Fibroblast of lung (primary cell): ENCODE measurements around the gene CUEDC1. TPM values are rescaled to one million over a fixed set of nuclear protein-coding genes. Genes with fewer than 3 reads are reported as not detected.

ENCODE experiments used
- DNase-seq, 2 donors: peaks; one replicate each; pipeline versions ENCODE4 v3.0.0 to v3.0.0-alpha.2; 2010; ENCODE audit warnings: low read depth in 2 of 2
- H2AFZ ChIP-seq: 2 replicates; pipeline ENCODE4 v1.5.1; 2012; ENCODE audit warnings: low read length, control low read depth, inconsistent platforms
- H3K27ac ChIP-seq: 2 replicates; pipeline ENCODE4 v1.5.1; 2011; ENCODE audit warnings: low read length, control low read depth; ENCODE audit not compliant: insufficient read depth
- H3K27me3 ChIP-seq: 2 replicates; pipeline ENCODE4 v1.5.1; 2011; ENCODE audit warnings: mild to moderate bottlenecking, low read length; ENCODE audit not compliant: control insufficient read depth, insufficient read depth
- H3K36me3 ChIP-seq: 2 replicates; pipeline ENCODE4 v1.5.1; 2011; ENCODE audit warnings: low read length; ENCODE audit not compliant: control insufficient read depth, insufficient read depth
- H3K4me1 ChIP-seq: 2 replicates; pipeline ENCODE4 v1.5.1; 2011; ENCODE audit warnings: low read length; ENCODE audit not compliant: control insufficient read depth, insufficient read depth; ENCODE audit errors: extremely low read depth
- H3K4me2 ChIP-seq: 2 replicates; pipeline ENCODE4 v1.5.1; 2011; ENCODE audit warnings: low read length, control low read depth; ENCODE audit not compliant: insufficient read depth; ENCODE audit errors: extremely low read depth
- H3K4me3 ChIP-seq, 4 experiments: fragments of 200-600 bp in 1 of 4; sonication (generic) in 1 of 4; replicated peaks in 1 of 4; 2 replicates each; pipeline ENCODE4 v1.5.1; 2011 to 2016; ENCODE audit warnings: low read length in 4 of 4, low read depth in 3 of 4, mild to moderate bottlenecking in 3 of 4, control low read depth in 2 of 4, inconsistent platforms in 1 of 4, mixed read lengths in 1 of 4; ENCODE audit not compliant: insufficient read depth in 1 of 4; ENCODE audit errors: control extremely low read depth in 1 of 4
- H3K79me2 ChIP-seq: 2 replicates; pipeline ENCODE4 v1.5.1; 2012; ENCODE audit warnings: mild to moderate bottlenecking, low read length, inconsistent platforms; ENCODE audit not compliant: control insufficient read depth, insufficient read depth
- H3K9ac ChIP-seq: 2 replicates; pipeline ENCODE4 v1.5.1; 2011; ENCODE audit warnings: mild to moderate bottlenecking, low read length, control low read depth; ENCODE audit not compliant: insufficient read depth
- H3K9me3 ChIP-seq: 2 replicates; pipeline ENCODE4 v1.5.1; 2012; ENCODE audit warnings: low read depth, low read length; ENCODE audit not compliant: control insufficient read depth, insufficient read depth
- H4K20me1 ChIP-seq: 2 replicates; pipeline ENCODE4 v1.5.1; 2011; ENCODE audit warnings: low read length; ENCODE audit not compliant: control insufficient read depth, insufficient read depth; ENCODE audit errors: extremely low read depth
- CTCF ChIP-seq, 2 donors: IDR thresholded peaks in 1 of 2; conservative IDR thresholded peaks in 1 of 2; 1 replicate in 1 of 2; 2 replicates in 1 of 2; pipeline ENCODE4 v1.5.1; 2011 to 2012; ENCODE audit warnings: low read length in 2 of 2, control low read depth in 1 of 2, inconsistent platforms in 1 of 2, low read depth in 1 of 2, mild to moderate bottlenecking in 1 of 2
- EZH2 ChIP-seq: IDR thresholded peaks from 2 replicates; pipeline ENCODE4 v1.5.1; 2012; ENCODE audit warnings: low read length, control low read depth, mild to moderate bottlenecking; ENCODE audit errors: missing control alignments
- polyA plus RNA-seq, 2 donors: library from polyadenylated mRNA; depleted of rRNA in 1 of 2; stranded (reverse) in 1 of 2; unstranded in 1 of 2; fragments of >200 nt; gene quantifications; 2 replicates each; pipeline ENCODE4 v1.2.1, GENCODE V29; 2011 to 2012; ENCODE audit warnings: missing spikeins in 1 of 2
- total RNA-seq: library from RNA; depleted of rRNA; stranded (reverse); fragments of >200 nt; gene quantifications from 2 replicates; pipeline ENCODE4 v1.2.1, GENCODE V29; 2014

The CUEDC1 gene
- total and polyA plus RNA-seq, 2 donors (not counting 1 experiment from before 2014, with no cell fraction given) = 11.9 to 34.9 TPM

- Histone ChIP-seq H3K9ac (no peak overlapping the region), H3K9me3 (no peaks in the 10 kb centered on the region), H3K4me2 (no peak overlapping the region), H3K27ac (peak overlapping the region; percentile 53), H4K20me1 (no peaks in the 10 kb centered on the region), H3K36me3 (no peaks in the 10 kb centered on the region), H2AFZ (no peak overlapping the region), H3K79me2 (peaks cover 17% of the 10 kb centered on the region), H3K27me3 (no peaks in the 10 kb centered on the region), H3K4me1 (peaks cover 34% of the 10 kb centered on the region), H3K4me3 (no peak overlapping the region)
- no peak for DNase-seq
- TF ChIP-seq EZH2 (no peak), CTCF (conservative IDR thresholded peaks at IDR 0.05 in 1 of 2, IDR thresholded peaks at IDR 0.05 in 1 of 2; ENCODE audit: low read depth in 1 of 2, low read length in 2 of 2) (no peak)
Observed at GRCh38 chr17:57890857-57891232, 64.4 kb downstream of the CUEDC1 start.

GRCh38 chr17:57889892-57890856, 65.0 kb downstream of the CUEDC1 start:
- peaks cover 34% of the 10 kb centered on the region for H3K4me1 ChIP-seq
- peak overlapping the region; percentile 53 for H3K27ac ChIP-seq

More at GRCh38 chr17:57889892-57890856, 65.0 kb downstream of the CUEDC1 start:
- Histone ChIP-seq H3K27me3 (no peaks in the 10 kb centered on the region), H3K79me2 (peaks cover 15% of the 10 kb centered on the region), H3K36me3 (no peaks in the 10 kb centered on the region), H3K9me3 (no peaks in the 10 kb centered on the region), H3K4me3 (no peak overlapping the region), H3K4me2 (no peak overlapping the region), H4K20me1 (no peaks in the 10 kb centered on the region), H2AFZ (no peak overlapping the region), H3K9ac (no peak overlapping the region)
- TF ChIP-seq EZH2 (no peak), CTCF (conservative IDR thresholded peaks at IDR 0.05 in 1 of 2, IDR thresholded peaks at IDR 0.05 in 1 of 2; ENCODE audit: low read depth in 1 of 2, low read length in 2 of 2) (no peak)
- DNase-seq = peak; percentile 76 to 84
